Suprapubic skin (tissue), 4 donors: ENCODE measurements around the gene LMF2.

Experiments
- CTCF ChIP-seq, 2 donors: fragments of 200-600 bp in 1 of 2; fragments of 450-650 bp in 1 of 2; sonication (generic) in 1 of 2; IDR thresholded peaks; one replicate each; pipeline ENCODE4 v1.5.1; 2016 to 2019; ENCODE audit warnings: antibody characterized with exemption in 2 of 2, mild to moderate bottlenecking in 1 of 2, moderate library complexity in 1 of 2
- EP300 ChIP-seq: sonication (generic); formaldehyde crosslinking; IDR thresholded peaks from one replicate; pipeline ENCODE4 v1.6.1; 2017; ENCODE audit warnings: antibody characterized with exemption
- POLR2A ChIP-seq, 2 donors: fragments of 450-650 bp; IDR thresholded peaks; one replicate each; pipeline ENCODE4 v1.6.1; 2017; ENCODE audit warnings: antibody characterized with exemption in 2 of 2, mild to moderate bottlenecking in 2 of 2, moderate library complexity in 2 of 2
- POLR2AphosphoS5 ChIP-seq, 3 donors: sonication (generic); formaldehyde crosslinking; IDR thresholded peaks; one replicate each; pipeline ENCODE4 v1.6.1; 2017; ENCODE audit warnings: antibody characterized with exemption in 3 of 3

DNA sequence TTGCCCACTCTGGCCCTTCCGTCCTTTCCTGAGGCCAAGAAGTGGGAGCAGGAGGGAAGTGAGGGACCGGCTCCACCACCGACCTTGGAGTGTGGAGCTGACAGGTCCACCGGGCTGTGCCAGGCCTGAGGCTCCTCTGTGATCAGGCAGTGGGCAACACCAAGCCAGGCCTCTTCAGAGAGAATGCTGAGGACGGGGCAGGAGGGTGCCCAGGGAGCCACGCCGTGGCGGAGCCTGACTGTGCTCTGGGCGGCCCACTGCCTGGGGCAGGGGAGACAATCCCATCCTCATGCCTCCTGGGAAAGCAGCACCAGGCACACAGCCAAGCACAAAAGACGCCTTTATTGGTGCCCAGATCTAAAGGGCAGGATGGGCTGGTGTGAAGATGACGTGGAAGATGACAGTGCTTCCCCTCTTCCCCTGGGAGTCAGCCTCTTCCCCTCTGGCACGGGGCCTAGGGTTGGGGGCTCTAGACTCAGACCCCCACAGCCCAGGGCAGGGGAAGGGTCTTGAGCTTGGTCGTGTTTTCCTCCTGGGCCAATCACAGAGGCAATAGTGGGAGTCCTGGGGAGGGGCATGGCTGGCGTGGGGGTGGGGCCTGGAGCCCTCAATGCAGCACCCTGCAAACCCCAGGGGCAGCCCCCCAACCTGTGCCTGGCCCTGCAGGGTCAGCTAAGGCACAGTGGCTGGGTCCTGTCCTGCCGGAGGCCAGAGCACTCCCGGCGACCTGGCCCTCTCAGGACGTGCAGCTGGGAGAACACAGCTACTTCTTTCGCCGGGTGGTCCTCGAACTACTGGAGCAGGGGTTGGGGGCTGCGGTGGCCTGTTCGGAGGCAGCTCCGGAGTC, 4.7 kb downstream of the LMF2 start:
- TF ChIP-seq CTCF (IDR thresholded peaks at IDR 0.05), result no peak
- TF ChIP-seq EP300, result no peak
- no peak for TF ChIP-seq POLR2A (IDR thresholded peaks at IDR 0.05)
- no peak for TF ChIP-seq POLR2AphosphoS5 (IDR thresholded peaks at IDR 0.05)
